ENCODE data around the gene LMO1.

LMO1 gene

GRCh38 chr11:8243458-8243857, 20.2 kb downstream of the LMO1 start:
- no peak for DNase-seq
- Mint-ChIP-seq H3K4me3 (no peak overlapping the region), H3K36me3 (ENCODE audit: low read depth) (no peaks in the 10 kb centered on the region), H3K9me3 (no peaks in the 10 kb centered on the region), H3K27ac (peak overlapping the region; percentile 64), H3K4me1 (peaks cover 36% of the 10 kb centered on the region), H3K27me3 (ENCODE audit: low read depth, poor library complexity) (peaks cover 4% of the 10 kb centered on the region)
- no peak for TF ChIP-seq CTCF (IDR thresholded peaks at IDR 0.05)

GRCh38 chr11:8242499-8243280, 21.0 kb downstream of the LMO1 start:
- H3K36me3 Mint-ChIP-seq (ENCODE audit: low read depth) = no peaks in the 10 kb centered on the region
- TF ChIP-seq CTCF (IDR thresholded peaks at IDR 0.05) = no peak
- no peak overlapping the region for H3K27ac Mint-ChIP-seq
- DNase-seq = no peak
- H3K9me3 Mint-ChIP-seq = no peaks in the 10 kb centered on the region
- peaks cover 4% of the 10 kb centered on the region for H3K27me3 Mint-ChIP-seq (ENCODE audit: low read depth, poor library complexity)
- peaks cover 36% of the 10 kb centered on the region for H3K4me1 Mint-ChIP-seq
- H3K4me3 Mint-ChIP-seq = no peak overlapping the region

DNA sequence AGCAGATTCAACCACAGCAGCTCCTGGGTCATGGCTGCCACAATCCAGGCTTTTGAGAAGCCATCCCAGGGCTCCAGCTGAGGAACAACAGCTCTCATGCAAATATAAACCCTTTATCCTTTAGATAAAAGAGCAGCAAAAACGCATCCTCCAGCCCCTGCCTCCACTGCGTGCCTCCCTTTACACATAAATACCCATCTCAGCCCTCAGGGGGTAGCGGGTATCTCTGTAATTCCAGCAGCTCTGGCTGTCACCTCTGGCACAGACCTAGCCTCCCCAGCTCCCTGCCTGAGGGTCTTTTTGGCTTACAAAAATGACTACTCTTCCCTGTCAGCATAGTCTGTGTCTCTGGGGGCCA, 21.6 kb downstream of the LMO1 start:
- TF ChIP-seq CTCF (IDR thresholded peaks at IDR 0.05) = no peak
- Mint-ChIP-seq H3K27ac (no peak overlapping the region), H3K36me3 (ENCODE audit: low read depth) (no peaks in the 10 kb centered on the region), H3K4me1 (peaks cover 36% of the 10 kb centered on the region), H3K9me3 (no peaks in the 10 kb centered on the region), H3K4me3 (no peak overlapping the region), H3K27me3 (ENCODE audit: low read depth, poor library complexity) (peaks cover 4% of the 10 kb centered on the region)
- DNase-seq = no peak

GRCh38 chr11:8241373-8242117, 22.1 kb downstream of the LMO1 start:
- H3K27ac Mint-ChIP-seq = peak overlapping the region; percentile 92
- TF ChIP-seq CTCF (IDR thresholded peaks at IDR 0.05) = no peak
- H3K4me1 Mint-ChIP-seq = peaks cover 36% of the 10 kb centered on the region
- no peaks in the 10 kb centered on the region for H3K9me3 Mint-ChIP-seq
- H3K4me3 Mint-ChIP-seq = no peak overlapping the region
- DNase-seq = no peak
- H3K27me3 Mint-ChIP-seq (ENCODE audit: low read depth, poor library complexity) = peaks cover 6% of the 10 kb centered on the region
- no peaks in the 10 kb centered on the region for H3K36me3 Mint-ChIP-seq (ENCODE audit: low read depth)

DNA sequence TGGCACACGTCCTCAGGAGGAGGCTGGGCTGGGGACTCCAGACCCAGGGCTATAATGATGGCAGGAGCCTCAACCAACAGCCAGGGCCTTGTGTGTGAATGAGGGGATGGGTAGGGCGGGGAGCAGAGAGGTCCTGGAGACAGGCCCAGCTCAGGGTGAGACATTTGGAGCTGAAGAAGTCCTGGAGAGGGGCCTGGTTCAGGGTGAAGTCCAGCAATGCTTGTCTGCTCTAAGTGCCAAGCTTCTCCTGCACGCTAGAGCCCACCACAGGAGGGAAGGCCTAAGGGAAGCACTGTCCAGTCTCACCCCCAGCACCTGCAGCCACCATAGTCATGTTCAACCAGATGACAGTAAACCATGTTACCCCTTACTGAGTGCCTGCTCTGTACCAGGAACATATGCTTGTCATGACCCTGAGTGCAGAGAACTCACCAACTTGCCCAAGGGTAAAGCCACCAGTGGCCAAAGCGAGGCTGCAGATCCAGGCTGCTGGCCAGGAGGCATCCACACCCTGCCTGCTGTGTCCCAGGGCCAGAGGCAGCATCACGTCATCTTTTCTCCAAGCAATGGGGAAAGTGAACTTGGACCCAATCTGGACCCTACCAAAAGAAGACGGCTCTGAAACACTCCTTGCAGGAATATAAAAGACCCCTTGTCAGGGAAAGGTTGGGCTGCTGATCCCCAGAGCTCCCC, 24.0 kb downstream of the LMO1 start:
- Mint-ChIP-seq H3K27me3 (ENCODE audit: low read depth, poor library complexity) (peaks cover 9% of the 10 kb centered on the region), H3K4me1 (peaks cover 34% of the 10 kb centered on the region), H3K9me3 (no peaks in the 10 kb centered on the region), H3K36me3 (ENCODE audit: low read depth) (no peaks in the 10 kb centered on the region), H3K27ac (peak overlapping the region; percentile 29), H3K4me3 (no peak overlapping the region)
- no peak for DNase-seq
- no peak for TF ChIP-seq CTCF (IDR thresholded peaks at IDR 0.05)
